Fibroblast of skin of left biceps (primary cell): Measurements from ENCODE around the gene PPP2R5C.
"Not testable (repeated sequence)": the region's sequence is repeated elsewhere in the genome, so short reads cannot be mapped to it uniquely, and the experiment has no call there.

ENCODE experiments used
- DNase-seq, 2 experiments: peaks; one replicate each; pipeline ENCODE4 v3.0.0-alpha.2; 2013; ENCODE audit warnings: low read depth in 2 of 2

The PPP2R5C gene

DNA sequence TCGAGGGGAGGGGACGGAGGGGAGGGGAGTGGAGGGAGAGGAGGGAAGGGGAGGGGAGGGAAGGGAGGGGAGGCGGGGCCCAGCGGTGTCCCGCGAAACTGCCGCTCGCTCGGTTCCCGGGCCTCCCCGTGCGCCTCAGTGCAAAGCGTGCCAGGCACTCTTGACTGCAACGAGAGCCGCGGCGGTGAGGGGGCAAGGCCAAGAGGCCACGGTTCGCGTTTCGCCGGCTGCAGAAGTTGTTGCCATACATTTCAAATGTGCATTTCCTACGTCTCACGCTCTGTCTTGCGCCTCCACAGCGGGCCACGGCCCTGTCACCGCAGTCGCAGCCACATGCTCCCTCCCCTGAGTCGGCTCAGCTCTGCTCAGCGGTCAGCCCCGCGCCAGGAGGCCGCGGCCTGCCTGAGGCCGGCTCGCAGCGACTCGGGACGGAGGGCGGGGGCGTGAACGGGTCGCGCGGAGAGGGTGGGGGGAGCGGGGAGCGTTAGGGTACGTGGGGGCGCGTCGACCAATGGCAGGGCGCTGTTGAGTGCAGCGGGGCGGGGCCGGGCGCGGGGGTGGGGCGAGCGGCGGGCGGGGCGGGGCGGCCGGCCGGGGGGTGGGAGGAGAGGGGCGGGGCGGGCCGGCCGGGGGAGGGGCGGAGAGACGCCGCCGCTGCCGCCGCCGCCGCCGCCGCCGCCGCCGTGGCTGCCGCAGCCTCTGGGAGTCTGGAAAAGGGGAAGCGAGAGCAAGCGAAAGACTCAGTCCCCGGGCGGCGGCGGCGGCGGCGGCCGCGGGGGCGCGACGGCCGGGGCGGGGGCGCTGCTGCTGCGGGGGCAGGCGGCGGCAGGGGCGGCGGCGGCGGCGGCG lies at the start of gene PPP2R5C:
Gene PPP2R5C, plus strand, starts transcription at position 678 of the 849 bp plus-strand sequence. CDS start 185 bp downstream, outside the sequence.
- peak; percentile 47 to 67 for DNase-seq

DNA sequence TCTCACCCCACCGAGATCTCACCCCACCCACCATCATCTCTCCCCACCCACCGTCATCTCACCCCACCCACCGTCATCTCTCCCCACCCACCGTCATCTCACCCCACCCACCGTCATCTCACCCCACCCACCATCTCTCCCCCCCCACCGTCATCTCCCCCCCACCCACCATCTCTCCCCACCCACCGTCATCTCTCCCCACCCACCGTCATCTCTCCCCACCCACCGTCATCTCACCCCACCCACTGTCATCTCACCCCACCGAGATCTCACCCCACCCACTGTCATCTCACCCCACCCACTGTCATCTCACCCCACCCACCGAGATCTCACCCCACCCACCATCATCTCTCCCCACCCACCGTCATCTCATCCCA lies 49.7 kb upstream of the PPP2R5C start:
- not testable (repeated sequence) for DNase-seq

DNA sequence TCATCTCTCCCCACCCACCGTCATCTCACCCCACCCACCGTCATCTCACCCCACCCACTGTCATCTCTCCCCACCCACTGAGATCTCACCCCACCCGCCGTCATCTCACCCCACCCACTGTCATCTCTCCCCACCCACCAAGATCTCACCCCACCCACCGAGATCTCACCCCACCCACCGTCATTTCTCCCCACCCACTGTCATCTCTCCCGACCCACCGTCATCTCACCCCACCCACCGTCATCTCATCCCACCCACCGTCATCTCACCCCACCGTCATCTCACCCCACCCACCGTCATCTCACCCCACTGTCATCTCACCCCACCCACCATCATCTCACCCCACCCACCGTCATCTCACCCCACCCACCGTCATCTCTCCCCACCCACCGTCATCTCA lies 49.2 kb upstream of the PPP2R5C start:
- not testable (repeated sequence) for DNase-seq

DNA sequence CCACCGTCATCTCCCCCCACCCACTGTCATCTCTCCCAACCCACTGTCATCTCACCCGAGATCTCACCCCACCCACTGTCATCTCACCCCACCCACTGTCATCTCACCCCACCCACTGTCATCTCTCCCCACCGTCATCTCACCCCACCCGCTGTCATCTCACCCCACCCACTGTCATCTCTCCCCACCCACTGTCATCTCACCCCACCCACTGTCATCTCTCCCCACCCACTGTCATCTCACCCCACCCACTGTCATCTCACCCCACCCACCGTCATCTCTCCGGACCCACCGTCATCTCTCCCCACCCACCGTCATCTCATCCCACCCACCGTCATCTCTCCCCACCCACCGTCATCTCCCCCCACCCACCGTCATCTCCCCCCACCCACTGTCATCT lies 48.4 kb upstream of the PPP2R5C start:
- not testable (repeated sequence) for DNase-seq

DNA sequence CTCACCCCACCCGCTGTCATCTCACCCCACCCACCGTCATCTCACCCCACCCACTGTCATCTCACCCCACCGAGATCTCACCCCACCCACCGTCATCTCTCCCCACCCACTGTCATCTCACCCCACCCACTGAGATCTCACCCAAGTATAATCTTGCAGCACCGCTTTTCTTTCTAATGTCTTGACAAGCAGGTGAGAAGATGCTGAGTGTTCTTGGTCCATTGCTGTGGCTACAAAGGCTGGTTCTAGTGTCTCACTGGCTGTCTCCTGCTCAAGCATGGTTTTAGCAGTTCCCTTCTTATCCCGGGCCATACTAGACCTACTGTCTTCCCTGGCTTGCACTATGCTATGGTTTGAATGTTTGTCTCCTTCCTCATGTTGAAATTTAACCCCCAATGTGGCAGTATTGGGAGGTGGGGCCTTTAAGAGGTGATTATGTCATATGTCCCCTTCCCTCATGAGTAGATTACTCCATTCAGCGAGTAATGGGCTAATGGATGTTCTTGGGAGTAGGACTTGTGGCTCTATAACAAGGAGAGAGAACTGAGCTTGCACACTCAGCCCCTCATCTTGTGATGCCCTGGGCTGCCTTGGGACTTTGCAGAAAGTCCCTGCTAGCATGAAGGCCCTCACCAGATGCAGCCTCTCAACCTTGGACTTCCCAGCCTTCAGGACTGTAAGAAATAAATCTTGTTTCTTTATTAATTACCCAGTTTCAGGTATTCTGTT lies 47.7 kb upstream of the PPP2R5C start:
- no peak for DNase-seq

DNA sequence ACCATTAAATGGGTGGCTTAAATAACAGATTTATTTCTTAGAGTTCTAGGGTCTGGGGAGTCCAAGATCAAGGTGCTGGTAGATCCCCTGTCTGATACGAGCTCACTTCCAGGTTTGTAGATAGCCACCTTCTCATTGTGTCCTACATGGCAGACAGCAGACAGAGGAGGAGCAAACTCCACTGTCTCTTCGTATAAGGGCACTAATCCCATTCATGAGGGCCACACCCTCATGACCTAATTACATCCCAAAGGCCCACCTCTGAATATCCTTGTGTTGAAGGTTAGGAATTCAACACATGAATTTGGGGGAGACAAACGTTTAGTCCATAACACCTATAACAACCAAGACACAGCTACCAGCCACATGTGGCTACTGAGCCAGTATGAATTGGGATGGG lies 47.1 kb upstream of the PPP2R5C start:
- DNase-seq = no peak

DNA sequence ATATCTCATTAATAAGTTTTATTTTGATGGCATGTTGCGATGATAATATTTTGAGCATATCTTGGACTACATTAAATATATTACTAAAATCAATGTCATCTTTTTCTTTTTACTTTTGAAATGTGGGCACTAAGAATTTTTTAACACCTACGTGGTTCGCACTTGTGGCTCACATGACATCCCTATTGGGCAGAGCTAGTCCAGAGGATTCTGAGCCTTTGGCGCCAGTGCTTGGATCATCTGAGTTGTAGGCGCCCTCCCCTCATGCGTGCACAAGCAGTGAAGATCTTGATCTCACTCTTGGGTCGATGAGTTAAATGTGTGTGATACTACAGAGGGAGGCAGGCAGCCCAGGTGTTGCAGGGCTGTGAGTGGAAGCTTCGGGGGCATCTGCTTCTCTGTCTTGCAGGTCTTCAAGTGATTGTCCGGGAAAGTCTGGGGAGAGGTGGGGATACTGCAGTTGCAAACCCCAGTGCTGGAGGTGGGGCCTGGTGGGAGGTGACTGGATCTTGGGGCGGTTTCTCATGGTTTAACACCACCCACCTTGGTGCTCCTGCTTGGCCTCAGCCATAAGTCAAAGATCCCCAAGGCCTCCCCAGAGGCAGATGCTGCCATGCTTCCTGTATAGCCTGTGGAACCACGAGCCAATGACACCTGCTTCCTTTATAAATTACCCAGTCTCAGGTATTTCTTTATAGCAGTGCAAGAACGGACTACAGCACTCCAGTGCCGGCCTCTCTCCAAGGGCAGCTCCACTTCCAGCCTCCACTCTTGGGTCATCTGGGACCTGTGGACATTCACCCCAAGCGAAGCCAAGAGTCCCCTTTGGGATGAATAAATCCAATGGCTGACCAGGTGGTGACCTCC lies 46.1 kb upstream of the PPP2R5C start:
- DNase-seq = no peak

DNA sequence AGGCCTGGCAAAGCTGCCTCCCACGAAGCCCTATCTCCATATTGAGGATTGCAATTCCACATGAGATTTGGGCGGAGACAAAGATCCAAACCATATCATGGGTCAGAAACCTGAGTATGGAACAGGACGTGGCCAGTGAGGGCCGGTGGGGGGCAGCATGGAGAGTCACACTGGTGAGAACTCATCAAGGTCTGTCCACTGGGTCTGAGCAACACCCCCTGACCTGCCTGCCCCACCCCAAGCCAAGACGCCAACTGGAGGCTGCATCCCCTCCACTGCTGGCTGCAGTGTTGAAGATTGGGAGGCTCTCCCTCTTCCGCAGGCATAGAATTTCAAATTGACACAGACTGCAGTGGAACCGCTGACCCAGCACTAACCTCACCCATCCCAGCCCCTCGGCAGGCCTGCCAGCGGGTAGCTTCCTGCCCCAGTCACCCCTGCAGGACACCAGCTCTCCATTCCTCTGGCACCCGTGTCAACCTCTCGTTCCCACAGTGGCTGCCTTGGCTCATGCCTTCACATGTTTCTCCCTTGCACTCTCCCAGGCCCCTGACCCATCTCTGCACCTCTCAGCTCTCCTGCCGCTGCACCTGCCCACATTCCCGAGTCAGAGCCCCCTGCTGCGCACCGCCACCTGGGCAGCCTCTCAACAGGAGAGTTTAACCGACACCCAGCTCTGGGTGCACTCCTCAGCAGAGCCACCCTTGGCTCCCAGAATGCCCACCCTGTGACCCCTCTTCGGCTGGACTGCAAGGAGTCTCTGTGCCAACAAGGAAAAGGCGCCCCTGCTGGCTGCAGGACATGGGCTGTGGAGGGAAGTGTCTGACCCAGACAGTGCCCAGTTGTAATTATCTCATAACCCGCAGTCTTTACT lies 45.2 kb upstream of the PPP2R5C start:
- DNase-seq = no peak

DNA sequence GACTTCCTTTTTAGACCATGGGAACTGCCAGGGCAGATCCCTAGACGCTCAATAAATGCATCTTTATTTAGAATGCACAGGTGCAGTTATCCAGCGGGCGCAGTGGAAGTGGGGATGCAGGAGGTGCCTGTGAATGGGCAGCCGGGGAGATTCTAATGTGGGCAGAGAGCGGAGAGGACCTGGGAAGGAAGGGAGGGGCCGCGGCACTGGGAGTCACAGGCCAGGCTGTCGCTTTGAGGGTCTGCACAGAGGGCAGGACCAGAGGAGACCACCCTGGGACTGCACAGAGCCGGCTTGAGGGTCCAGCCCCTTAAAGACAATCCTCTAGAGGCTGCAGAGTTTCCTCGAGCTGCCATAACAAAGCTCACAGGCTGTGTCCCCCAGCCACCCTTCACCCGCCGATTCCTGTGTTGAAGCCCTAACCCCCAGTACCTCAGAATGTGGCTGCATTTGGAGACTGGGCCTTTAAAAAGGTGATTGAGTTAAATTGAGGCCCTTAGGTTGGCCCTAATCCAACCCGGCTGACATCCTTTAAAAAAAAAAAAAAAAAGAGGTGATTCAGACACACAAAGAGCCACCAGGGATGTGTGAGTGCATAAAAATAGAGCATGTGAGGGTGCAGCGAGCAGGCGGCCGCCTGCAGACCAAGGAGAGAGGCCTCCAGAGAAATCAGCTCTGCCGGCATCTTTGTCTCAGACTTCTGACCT lies 44.4 kb upstream of the PPP2R5C start:
- DNase-seq = no peak

DNA sequence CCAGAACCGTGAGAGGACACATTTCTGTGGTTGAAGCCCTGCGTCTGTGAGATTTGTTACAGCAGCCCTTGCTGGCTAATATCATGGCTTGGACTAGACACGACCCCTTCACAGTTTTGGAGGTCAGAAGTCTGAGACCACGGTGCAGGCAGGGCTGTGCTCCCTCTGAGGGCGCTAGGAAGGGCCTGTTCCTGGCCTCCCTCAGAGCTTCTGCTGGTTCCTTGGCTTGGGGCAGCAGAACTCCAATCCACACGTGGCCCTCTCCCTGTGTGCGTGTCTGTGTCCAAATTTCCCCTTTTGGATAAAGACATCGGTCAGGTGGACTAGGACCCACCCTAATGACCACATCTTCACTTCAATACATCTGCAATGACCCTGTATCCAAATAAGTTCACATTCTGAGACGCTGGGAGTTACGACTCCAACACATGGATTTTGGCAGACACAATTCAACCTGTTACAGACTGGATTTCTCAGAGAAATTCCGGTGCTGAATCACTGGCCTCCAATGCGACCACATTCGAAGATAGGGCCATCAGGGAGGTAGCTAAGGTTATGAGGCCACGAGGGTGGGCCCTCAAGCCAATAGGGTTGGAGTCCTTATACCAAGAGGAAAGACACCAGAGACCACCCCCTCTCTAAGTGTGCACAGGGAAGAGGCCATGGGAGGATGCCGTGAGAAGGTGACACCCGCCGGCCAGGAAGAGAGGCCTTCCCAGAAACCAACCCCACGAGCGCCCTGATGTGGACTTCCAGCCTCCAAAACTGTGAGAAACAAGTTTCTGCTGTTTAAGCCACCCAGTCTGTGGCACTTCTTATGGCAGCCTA lies 43.6 kb upstream of the PPP2R5C start:
- DNase-seq = no peak

DNA sequence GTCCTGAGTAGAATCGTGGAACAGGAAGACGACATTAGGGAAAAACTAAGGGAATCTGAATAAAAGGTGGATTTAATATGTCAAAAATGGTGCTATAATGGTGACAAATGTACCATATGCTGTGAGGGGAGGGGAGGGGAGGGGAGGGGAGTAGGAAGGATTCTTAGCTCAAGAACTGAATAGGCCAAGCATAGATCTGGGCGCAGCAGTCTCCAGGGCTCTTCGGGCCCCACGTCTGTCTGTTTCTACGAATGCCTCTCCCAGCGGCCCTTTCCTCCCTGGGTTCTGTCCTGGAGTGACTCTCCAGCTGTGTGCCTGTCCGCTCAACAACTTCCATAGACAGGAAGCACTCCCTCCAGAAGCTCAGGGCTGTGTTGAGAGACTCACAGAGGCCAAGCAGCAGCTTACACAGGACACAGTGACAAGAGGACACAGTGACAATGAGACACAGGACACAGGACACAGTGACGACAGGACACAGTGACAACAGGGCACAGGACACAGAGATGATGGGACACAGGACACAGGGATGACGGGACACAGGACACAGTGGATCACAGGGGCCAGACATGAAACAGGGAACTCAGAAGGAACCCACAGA lies 42.4 kb upstream of the PPP2R5C start:
- DNase-seq = no peak

DNA sequence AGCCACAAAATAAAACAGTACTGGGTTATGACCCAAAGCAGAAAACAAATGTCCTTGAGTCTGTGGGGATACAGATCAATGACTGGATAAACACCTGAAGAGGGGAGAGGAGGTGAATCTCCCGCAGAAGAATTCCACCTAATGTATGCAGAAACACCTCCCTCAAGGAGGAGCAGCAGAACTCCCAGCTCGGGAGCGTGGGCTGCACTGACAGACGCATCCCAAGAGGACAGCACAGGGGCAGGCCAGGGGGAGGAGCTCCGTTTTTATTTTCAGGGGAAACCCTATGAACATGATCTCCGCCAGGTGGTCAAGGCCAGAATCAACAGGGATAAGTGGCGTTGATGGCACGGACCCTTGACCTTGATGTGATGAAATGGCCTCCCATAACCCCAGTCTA lies 41.8 kb upstream of the PPP2R5C start:
- no peak for DNase-seq

DNA sequence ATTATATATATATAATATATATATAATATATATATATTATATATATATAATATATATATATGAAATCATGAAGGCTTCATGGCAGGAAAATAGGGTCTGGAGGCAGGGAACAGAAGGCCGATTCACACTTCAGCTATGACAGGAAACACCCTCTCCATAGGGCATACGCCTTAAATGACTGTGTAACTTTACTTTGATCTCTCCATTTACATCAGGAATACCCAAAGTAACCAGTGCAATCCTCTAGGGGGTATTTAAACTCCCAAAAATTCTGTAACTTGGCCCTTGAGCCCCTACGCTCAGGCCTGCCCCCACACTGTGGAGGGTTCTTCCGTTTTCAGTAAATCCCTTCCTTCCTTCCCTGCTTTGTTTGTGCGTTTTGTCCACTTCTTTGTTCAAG lies 40.4 kb upstream of the PPP2R5C start:
- no peak for DNase-seq

DNA sequence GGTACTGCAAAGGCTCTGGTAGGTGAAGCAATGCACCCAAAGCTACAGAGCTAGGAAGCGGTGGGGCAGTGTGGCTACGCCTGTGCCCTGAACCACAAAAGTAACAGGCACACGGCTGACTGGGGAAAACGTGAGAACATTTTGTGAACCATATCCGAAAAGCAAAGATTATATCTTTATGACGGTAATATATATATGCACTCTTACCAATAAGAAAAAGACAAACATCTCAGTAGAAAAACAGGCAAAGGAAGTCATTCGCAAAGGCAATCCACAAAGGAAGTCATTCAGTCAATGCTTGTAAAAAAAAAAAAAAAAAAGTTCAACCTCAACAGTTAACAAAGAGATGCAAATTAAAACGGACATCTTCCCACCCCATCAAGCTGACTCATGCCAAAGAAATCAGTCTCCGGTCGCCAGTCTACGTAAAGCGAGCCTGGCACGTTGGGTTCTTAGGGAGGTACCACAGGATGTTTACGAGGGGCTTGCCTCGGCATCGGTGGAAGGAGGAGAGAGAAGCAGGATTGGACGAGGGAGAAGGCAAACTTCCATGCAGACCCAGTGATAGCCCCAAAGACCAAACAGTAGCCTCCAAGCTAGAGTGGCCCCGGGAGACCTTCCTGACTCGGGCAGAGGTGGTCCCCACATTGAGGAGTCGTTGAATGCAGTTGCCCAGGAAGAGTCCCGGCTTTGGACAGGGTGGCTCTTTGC lies 39.4 kb upstream of the PPP2R5C start:
- no peak for DNase-seq

DNA sequence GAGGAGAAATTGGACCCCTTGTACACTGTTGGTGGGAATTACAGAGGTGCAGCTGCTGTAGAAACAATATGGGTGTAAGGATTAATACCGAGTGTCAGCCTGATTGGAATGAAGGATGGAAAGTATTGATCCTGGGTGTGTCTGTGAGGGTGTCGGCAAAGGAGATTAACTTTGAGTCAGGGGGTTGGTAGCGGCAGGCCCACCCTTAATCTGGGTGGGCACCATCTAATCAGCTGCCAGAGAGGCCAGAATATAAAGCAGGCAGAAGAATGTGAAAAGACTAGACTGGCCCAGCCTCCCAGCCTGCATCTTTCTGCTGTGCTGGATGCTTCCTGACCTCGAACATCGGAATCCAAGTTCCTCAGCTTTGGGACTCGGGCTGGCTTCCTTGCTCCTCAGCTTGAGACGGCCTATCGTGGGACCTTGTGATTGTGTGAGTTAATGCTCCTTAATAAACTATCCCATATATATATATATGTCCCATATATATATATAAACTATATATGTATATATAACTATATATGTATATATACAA lies 38.4 kb upstream of the PPP2R5C start:
- DNase-seq = no peak

DNA sequence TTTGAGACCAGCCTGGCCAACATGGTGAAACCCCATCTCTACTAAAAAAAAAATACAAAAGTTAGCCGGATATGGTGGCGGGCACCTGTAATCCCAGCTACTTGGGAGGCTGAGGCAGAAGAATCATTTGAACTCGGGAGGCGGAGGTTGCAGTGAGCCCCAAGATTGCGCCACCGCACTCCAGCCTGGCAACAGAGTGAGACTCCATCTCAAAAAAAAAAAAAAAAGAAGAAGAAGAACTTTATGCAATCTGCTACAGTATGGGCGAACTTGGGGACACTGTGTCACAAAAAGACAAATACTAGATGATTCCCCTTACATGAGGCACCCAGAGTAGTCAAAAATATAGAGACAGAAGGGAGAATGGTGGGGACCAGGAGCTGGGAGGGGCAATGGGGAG lies 35.9 kb upstream of the PPP2R5C start:
- DNase-seq = not testable (repeated sequence)

DNA sequence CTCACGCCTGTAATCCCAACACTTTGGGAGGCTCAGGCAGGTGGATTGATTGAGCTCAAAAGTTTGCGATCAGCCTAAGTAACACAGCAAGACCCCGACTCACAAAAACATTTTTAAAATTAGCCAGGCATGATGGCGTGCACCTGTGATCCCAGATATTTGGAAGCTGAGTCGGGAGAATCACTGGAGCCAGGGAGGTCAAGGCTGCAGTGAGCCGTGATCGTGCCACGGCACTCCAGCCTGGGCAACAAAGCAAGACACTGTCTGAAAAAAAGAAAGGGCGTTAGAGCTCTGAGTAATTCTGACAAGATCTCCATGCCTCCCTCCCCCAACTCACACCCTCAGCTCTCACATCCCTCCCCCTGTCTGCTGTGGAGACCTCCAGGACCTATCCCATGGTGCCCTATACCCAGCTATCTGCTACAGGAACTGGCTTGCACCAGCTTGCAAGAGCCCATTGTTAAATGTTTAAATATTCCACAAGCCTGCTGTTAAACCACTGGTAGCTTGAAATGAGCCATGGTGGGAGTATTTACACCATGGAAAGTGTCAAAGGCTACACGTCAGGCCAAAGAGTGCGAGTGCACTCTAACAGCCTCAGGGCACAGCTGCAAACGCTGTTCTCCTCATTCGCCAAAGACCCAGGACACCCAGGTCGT lies 35.1 kb upstream of the PPP2R5C start:
- DNase-seq = no peak

DNA sequence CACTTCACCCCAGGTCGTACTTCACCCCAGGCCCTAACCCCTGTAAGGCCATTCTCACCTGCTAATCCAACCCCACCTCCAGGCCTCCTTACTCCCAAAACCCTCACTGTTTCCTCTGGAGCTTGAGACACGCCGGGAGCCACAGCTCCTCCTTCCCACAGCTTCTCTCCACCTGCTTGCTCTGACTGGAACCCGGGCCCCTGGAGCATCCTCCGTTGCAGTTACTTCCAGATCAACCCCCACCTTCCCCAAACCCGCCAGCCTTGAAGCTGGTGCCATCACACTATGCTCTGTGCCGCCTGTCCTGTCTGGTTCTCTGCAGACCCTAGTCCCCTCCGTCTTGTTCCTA lies 34.6 kb upstream of the PPP2R5C start:
- DNase-seq = no peak
